GM21423 (cell line): ENCODE data around the gene SLC9A7.
"Not testable (repeated sequence)": the region's sequence is repeated elsewhere in the genome, so short reads cannot be mapped to it uniquely, and the experiment has no call there.

Experiments
- ATAC-seq: cut with Tn5 transposase; IDR thresholded peaks from one replicate; pipeline ENCODE4 v1.9.1; 2021; ENCODE audit warnings: mild to moderate bottlenecking, moderate library complexity; ENCODE audit not compliant: unreplicated experiment

SLC9A7 gene

DNA sequence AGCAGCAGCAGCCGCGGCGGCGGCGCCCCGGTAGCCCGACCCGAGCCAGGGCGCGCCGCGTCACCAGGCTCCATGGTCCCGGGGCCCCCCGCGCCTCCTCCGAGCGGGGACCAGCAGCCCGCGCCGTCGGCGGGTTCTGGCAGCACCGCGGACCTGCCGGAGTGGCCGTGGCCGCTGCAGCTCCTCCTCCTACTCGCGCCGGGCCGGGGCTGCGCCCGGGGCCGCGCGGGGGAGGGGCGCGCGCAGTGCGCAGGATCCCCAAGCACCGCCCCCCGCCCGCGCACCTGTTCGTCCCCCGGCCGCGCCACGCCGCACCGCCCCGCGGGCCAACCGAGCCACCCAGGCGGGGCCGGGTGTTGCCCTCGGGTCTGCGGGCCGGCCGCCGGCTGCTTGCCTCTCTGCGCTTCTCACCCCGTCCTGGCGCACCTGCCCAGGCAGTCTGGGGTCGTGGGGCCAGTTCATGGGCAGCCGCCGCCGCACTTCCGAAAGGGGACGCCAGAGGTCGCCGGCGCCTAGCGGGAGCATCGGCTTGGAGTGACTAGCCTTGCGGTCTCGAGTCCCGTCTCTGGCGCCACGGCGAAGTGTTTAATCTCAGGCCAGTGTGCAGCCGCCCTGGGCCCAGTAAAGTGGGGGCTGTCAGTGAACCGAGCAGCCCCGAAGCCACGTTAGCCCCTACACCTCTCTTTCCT is at the start of gene SLC9A7:
SLC9A7 (minus strand) TSS at position 163 of the 689 bp plus-strand sequence; CDS start at position 74, 89 bp downstream.
- ATAC-seq, result peak; percentile 62

DNA sequence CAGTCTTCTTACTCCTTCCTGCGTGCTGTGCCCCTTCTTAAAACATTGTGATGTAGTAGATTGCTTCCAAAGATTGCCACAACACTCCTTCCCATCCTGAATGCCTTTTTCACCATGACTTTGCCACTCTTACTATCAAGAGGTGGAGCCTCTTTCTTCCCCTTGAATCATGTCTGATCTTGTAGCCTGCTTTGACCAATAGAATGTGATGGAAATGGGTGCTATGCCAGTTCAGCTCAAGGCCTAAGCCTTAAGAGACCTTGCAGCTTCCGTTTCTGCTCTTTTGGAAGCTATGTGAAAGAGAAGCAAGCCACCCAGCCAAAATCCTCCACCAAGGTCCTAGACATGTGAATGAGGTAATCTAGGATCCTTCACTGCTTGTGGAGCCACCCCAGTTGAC is 46.4 kb upstream of the SLC9A7 start:
- ATAC-seq, result no peak

GRCh38 chrX:46803140-46803539 is 44.2 kb upstream of the SLC9A7 start:
- no peak for ATAC-seq

GRCh38 chrX:46796574-46797191 is 37.8 kb upstream of the SLC9A7 start:
- no peak for ATAC-seq

DNA sequence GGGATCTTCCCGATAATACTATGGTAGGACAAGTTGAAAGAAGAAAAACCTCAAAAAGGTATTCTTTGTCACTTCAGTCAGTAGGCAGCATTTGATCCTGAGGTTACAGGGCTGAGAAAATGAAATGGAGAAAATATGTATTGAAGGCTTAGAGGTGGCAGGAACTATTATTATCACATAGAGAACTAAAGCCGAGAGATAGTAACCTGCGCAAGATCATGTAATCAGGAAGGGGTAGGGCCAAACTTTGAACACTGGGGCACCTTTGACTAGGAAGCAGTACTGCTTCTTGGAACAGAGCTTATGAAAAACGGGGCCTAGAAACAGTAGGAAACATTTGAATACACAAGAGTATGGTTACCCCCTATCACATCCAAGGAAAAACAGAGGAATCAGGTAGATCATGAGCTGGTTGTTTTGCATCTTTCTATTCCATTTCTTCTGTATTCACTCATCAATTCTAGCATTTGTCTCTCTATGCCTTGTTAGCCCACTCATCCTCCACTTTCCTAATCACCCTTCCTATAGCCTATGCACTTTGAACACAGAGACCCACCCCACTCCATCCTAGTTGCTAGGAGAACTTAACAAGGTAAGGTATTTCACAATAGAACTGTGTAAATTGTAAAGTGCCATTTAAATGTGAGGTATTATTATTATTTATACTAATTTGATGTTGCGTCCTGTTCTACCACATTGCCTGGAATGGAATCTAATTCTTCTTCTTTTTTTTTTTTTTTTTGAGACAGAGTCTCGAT is 34.6 kb upstream of the SLC9A7 start:
- ATAC-seq, result no peak

GRCh38 chrX:46792810-46793188 is 33.9 kb upstream of the SLC9A7 start:
- no peak for ATAC-seq

DNA sequence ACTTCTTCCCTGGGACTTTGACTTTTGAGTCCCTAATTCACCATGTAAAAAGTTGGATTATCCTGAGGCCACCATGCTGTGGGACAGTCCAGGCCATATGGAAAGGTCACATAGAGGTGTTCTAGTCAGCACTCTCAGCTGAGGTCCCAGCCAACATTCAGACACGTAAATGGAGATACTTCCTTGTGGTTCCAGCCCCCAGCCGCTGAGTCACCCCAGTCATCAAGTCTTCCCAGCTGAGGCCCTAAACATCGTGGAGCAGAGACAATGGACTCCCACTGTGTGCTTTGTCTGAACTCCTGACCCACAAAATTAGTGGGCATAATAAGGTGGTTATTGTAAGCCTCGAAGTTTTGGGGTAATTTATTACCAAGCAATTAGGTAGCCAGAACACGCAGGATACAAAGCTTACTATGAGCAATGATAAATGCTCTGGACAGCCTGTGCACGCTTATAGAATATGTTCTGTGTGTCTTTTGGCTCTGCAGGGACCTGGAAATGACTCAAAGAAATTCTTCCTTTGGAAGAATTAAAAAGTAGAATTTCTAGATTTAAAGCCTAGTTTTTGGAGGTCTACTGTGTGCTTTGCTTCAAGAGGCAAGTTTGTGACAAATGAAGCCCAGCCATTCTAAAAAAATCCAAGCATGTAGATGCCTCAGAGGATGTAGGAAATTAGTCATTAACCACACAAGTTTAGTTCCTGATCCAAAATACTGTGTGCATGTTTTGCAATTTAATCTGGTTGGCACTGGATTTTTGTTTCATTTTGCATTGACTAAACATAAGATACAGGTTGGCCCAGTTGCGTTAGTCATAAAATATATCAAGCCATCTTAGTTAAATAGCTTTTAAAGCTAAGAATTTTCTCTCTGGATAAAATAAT is 33.2 kb upstream of the SLC9A7 start:
- no peak for ATAC-seq

GRCh38 chrX:46788902-46789301 is 30.0 kb upstream of the SLC9A7 start:
- no peak for ATAC-seq

DNA sequence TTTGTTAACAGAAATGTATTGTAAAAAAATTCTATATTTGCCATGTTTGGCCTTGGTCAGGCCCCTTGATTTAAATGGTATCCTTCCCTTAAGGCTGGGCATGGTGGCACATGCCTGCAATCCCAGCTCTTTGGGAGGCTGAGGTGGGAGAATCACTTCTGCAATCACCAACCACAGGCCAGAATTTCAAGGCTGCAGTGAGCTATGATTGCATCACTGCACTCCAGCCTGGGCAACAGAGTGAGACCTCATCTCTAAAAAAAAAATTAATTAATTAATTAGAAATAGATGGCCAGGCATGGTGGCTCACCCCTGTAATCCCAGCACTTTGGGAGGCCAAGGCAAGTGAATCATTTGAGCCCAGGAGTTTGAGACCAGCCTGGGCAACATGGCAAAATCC is 25.5 kb upstream of the SLC9A7 start:
- not testable (repeated sequence) for ATAC-seq

- no peak for ATAC-seq
Observed at GRCh38 chrX:46782034-46782433, 23.1 kb upstream of the SLC9A7 start.

- ATAC-seq, result no peak
Observed at GRCh38 chrX:46777971-46778810, 19.3 kb upstream of the SLC9A7 start.

DNA sequence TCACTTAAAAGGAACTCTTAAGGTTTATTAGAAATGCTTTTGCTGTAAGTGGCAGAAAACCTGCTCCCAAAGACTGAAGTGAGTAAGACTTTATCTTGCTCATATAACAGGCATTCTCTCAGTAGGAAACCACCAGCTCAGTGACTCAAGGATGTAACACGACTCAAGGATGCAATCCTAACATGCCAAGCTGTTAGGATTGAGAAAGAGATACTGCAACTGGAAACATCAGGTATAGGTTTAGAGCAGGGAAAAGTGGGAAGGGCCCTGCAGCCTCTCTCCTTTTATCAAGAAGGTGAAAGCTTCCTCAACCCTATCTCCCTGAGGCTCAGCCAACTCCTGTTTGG is 11.9 kb upstream of the SLC9A7 start:
- ATAC-seq, result no peak

- no peak for ATAC-seq
Observed at GRCh38 chrX:46770000-46770816, 11.3 kb upstream of the SLC9A7 start.

- ATAC-seq, result no peak
Observed at GRCh38 chrX:46762963-46763362, 4.0 kb upstream of the SLC9A7 start.

GRCh38 chrX:46759645-46759974 is 692 bp upstream of the SLC9A7 start:
- ATAC-seq, result no peak

- ATAC-seq, result peak; percentile 19
Observed at GRCh38 chrX:46758163-46758955, 559 bp downstream of the SLC9A7 start.

GRCh38 chrX:46757593-46757992 is 1.3 kb downstream of the SLC9A7 start:
- ATAC-seq, result no peak

DNA sequence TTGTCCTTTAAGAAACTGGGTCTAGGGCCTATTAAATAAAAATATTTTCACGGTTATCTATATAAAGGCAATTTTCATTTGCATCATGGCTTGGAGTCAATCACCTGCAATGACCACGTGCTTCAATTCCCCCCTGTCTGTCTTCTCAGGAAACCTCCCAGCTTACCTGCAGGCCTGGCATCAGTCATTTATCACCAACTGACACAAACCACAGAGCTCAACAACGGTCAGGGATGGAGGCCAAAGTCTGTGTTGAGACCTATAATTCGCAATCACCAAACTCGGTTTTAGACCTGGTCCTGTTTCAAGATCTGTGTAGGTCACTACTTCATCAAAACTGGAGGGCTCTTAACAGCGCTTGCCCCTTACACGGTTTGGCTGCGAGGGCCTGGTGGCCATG is 1.9 kb downstream of the SLC9A7 start:
- ATAC-seq, result no peak

DNA sequence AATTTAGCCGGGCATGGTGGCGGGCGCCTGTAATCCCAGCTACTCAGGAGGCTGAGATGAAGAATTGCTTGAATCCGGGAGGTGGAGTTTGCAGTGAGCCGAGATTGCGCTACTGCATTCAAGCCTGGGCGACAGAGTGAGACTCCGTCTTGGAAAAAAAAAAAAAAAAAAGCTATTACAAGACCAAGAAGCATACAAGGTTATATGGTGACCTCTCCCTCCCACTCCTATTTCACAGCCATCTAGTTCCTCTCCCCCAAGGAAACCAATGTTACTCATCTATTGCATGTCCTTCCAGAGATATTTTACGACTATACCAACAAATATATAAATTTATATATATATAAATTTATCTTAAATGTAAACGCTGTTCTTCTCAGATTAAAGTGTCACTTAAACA is 3.2 kb downstream of the SLC9A7 start:
- no peak for ATAC-seq
